HG02571 (cell line): ENCODE results near the gene ZNF232.
"Not testable (repeated sequence)": the region's sequence is repeated elsewhere in the genome, so short reads cannot be mapped to it uniquely, and the experiment has no call there.

Source experiments
- ATAC-seq: cut with Tn5 transposase; IDR thresholded peaks from one replicate; pipeline ENCODE4 v1.9.1; 2021; ENCODE audit warnings: mild to moderate bottlenecking, moderate library complexity; ENCODE audit not compliant: unreplicated experiment

The ZNF232 gene

DNA sequence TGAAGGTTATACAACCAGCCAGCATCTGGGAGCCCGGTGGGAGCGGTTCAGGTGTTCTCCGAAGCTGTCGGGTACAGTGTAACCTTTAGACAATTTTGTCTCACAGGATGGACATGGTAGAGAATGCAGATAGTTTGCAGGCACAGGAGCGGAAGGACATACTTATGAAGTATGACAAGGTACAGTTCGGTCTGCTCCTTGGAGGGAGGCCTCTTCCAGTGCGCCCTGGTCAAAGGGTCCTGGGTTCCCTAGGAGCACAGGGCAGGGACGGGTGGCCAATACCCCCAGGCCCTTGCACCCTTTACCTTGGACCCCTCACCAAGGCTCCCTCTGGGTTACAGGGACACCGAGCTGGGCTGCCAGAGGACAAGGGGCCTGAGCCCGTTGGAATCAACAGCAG lies 18.6 kb upstream of the ZNF232 start:
- not testable (repeated sequence) for ATAC-seq

DNA sequence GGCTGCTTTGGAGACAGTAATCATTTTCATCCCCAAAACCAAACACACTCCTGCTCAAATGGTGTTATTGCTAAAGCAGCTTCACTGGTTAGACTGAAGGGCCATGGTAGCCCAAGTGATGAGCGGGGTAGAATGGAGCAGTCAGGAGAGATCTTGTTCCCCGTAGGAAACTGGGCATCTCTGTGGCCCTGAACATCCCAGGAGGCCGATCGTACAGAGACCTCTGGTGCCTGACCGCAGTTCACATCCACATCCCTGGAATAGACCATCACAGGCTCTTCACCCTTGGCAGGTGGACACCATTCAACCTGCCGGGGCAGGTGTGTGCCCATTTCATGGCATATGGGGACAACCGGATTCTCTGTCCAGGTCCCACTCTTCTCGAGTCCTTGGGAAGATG lies 18.1 kb upstream of the ZNF232 start:
- ATAC-seq = not testable (repeated sequence)

DNA sequence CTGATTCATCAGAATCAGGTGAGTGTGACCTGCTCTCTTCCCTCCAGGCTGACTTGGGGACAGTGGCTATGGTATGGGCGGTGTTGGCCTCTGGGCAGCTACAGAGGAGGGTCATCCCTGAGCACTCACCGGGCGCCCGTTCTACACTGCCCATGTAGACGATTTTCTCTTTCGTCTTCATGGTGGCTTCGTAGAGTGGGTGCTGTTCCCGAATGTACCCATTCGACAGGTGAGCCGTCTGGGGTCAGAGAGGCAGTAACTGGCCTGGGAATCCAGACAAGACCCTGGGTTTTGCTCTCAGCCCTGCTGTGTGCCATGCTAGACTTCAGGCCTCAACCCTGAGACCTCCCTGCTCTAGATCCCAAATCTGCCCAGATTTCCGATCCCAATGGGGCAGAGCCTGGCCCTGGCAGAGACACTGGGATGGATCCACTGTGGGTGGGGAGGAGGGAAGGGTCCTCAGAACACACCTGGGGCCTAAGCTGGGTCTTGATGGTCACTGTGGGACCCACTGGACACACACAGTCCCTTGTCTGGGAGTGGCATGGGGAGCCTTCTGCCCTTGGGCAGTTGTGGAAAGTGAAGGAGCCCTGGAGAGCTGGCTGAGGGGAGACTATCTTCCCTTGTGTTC lies 17.3 kb upstream of the ZNF232 start:
- ATAC-seq = no peak

DNA sequence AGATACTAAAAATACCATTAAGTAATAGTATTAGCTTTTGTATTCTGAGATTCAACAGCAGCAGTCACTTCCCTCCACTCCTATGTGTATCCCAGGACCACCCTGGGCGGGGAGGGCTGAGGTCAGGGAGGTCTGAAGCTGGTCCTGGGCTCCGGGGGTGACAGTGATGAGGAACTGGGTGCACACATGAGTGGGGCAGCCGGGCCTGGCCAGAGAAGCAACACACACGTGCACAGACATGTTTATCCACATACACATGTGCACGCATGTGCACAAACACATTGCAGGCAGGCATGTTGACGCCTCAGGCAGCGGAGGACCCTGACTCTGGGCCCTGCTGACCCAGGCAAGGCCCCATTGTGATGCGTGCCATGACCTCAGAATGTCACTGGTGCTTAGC lies 16.7 kb upstream of the ZNF232 start:
- ATAC-seq = not testable (repeated sequence)

GRCh38 chr17:5127910-5128309 lies 16.2 kb upstream of the ZNF232 start:
- no peak for ATAC-seq

GRCh38 chr17:5126719-5127488 lies 15.2 kb upstream of the ZNF232 start:
- ATAC-seq = no peak

DNA sequence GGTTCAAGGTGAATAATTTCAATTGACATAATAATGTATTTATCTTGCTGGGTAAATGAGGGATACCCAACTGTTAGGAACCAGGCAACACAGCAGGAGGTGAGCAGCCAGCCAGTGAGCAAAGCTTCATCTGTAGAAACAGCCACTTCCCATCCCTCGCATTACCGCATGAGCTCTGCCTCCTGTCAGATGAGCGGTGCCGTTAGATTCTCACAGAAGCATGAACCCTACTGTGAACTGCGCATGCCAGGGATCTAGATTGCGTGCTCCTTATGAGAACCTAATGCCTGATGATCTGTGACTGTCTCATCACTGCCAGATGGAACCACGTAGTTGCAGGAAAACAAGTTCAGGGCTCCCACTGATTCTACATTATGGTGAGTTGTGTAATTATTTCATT lies 13.2 kb upstream of the ZNF232 start:
- not testable (repeated sequence) for ATAC-seq

GRCh38 chr17:5124125-5124760 lies 12.6 kb upstream of the ZNF232 start:
- ATAC-seq = not testable (repeated sequence)

GRCh38 chr17:5123343-5124124 lies 11.9 kb upstream of the ZNF232 start:
- ATAC-seq = no peak

DNA sequence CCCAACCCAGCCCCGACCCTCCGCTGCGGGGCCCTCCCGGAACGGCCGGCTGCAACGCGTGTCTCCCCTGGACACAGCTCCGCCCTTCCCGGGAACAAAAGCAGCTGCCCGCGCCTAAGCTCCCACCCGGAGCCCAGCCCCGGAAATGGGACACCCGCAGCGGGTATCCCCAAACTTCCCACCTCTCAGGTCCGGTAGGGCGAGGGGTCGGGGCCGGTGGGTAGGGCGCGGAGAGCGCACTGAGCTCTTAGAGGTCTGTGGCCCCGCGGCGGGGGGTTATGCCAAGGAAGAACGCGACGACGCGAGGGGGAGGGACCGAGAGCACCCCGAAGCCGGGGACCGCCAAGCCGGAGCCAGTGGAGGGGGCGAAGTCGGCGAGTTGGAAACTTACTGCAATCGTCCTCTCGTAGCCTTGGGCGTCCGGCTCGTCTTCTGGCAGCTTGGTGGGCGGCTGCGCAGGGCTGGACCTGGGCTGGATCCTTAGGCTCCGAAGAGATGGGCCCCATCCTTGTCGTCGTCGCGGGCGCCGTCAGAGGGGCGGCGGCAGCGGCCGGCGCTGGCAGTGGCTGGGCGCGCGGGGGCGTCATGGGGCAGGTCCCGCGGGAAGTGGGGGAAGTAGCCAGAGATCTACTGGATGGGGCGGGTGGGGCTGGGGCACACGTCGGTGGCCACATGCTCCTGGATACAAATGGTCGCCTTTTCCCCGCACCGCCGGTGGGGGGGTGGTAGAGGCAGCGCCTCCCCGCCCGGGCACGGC lies 11.1 kb upstream of the ZNF232 start:
- no peak for ATAC-seq

DNA sequence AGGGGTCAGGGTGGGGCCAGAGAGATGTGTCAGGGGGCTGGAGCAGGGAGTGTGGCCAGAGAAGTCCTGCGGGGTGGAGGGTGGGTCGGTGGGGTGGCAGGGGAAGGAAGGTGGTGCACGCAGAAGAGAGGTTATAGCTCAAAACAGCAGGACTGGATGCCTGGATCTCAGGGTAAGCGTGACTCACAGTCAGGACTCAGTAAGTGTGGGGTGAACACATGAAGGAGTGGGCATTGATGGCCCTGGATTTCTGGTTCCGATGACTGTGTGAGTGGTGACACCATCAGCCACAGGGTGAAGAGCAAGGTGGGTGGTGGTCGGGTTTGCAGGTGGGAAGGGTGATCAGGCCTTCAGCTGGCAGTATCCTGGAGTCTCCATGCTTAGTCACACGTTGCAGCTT lies 10.4 kb upstream of the ZNF232 start:
- not testable (repeated sequence) for ATAC-seq

DNA sequence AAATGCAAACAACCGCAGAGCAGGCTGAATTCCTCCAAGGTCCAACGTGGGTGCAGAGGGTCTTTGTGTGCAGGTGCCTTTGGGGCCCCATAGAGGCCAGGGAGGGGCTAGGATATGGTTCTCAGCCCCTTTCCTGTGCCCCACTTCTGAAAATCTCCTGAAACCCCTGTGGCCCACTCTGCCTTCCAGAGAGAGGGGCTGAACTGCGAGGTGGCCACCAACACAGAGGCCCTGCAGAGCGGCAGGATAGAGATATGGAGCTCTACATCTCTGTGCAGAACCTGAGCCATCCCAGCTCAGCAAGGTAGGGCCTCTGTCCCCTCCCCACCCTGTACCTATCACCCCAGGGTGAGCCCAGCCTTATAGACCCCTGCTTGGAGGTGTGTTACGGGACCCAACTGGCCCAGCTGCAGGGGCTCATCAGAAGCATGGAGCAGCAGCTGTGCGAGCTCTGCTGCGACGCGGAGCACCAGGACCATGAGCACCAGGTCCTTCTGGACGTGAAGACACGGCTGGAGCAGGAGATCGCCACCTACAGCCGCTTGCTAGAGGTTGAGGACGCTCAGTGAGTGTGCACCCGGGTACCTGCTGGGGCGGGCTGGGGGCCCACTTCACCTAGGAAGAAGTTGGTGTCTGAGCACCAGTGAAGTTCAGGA lies 9.6 kb upstream of the ZNF232 start:
- ATAC-seq = no peak

- ATAC-seq = not testable (repeated sequence)
Measured at GRCh38 chr17:5120436-5121185, 8.9 kb upstream of the ZNF232 start.

GRCh38 chr17:5120036-5120435 lies 8.4 kb upstream of the ZNF232 start:
- no peak for ATAC-seq

DNA sequence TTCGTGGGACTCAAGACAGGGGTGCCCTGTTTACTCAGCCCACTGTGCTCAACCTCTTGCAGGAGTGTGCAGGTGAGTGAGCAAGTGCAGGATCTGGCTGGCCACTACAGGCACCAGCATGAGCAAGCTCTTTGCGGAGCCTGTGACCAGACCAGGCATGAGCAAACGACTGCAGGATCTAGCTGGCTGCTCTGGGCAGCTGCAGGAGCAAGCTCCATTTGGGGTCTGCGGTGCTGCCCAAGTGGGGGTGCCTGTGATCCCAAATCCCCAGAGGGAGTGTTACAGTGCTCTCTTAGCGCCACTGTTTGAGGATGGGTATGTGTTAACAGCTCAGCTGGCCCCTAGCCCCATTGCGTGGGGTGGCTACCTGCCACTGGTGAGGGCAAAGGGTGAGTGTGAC lies 6.5 kb upstream of the ZNF232 start:
- ATAC-seq = no peak

DNA sequence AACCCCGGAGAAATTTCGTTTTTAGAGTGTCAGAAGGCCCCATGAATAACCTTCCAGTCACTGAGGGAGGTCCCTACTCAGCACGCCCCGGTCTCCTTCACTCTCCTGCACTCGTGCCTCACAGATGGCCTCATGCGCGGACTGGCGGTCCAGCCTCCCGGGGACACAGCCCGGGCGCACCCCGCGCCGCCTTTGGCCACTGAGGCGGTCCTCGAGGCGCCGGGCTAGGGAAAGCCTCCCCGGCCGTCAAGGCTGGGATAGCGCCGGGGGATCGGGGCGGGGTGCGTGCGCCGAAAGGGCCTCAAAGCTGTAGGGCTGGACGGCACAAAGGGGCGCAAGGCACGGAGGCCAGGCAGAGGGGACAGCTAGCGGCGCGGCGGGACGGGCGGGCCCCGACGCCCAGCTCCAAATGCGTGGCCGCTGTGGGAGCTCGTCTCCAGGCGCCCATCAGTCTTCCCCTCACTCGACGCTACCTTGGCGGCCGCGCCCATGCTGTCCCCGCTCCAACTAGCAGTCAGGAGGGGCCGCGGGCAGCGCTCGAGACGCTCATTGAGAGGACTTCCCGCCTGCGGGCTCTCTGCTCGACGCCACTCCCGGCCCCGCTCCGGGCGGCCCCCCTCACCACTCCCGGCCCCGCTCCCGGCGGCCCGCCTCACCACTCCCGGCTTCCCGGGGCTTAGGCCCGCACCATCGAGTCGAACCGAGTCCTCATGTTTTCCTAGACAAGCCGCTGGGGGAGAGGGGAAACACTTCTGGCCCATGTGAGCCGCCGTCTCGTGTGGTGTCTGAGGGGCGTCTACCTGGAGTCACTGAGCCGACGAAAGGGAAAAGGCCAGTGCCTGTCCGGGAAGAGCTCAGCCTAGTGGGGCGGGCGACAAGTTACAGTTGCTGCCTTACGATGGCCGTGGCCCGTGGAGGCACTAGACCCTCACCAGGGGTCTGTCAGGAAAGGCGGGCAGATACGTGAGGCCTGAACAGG lies 4.3 kb upstream of the ZNF232 start, which contains the start of gene USP6:
TSS of gene USP6 (plus strand) at position 360 of the 979 bp plus-strand sequence. CDS start 14,336 bp downstream, outside the sequence.
- ATAC-seq = no peak

GRCh38 chr17:5110816-5111215 lies 862 bp downstream of the ZNF232 start:
- ATAC-seq = no peak

- no peak for ATAC-seq
Measured at GRCh38 chr17:5100832-5101231, 10.8 kb downstream of the ZNF232 start.
